Gastrocnemius medialis (tissue), 4 donors: ENCODE measurements around the gene ZCWPW1. TPM values are rescaled to one million over a fixed set of nuclear protein-coding genes. Genes with fewer than 3 reads are reported as not detected.
A peak's percentile ranks its signal among the peaks of the same experiment; 100 is the strongest.

Experiments used
- ATAC-seq, 2 donors: fragments of 150-250 bp; one replicate each; pipeline ENCODE4 v1.9.1; 2016
- DNase-seq, 2 donors: peaks; one replicate each; pipeline ENCODE4 v3.0.0-alpha.2; 2019
- H3K27ac ChIP-seq, 4 donors: fragments of 200-600 bp; sonication (generic); 1 replicate in 1 of 4; 2 replicates in 3 of 4; pipeline ENCODE4 v1.5.1; 2016 to 2018; ENCODE audit warnings: mild to moderate bottlenecking in 2 of 4, moderate library complexity in 1 of 4
- H3K27me3 ChIP-seq, 3 donors: fragments of 200-600 bp; sonication (generic) in 2 of 3; 1 replicate in 1 of 3; 2 replicates in 2 of 3; pipeline versions ENCODE4 v1.5.1 to v1.6.0; 2016 to 2019; ENCODE audit warnings: mild to moderate bottlenecking in 1 of 3, moderate library complexity in 1 of 3
- H3K36me3 ChIP-seq, 2 donors: fragments of 200-600 bp; sonication (generic) in 1 of 2; one replicate each; pipeline ENCODE4 v1.5.1; 2017 to 2018
- H3K4me1 ChIP-seq, 2 donors: fragments of 200-600 bp; sonication (generic) in 1 of 2; one replicate each; pipeline ENCODE4 v1.5.1; 2016 to 2017; ENCODE audit warnings: mild to moderate bottlenecking in 2 of 2
- H3K4me3 ChIP-seq, 4 donors: fragments of 200-600 bp; sonication (generic) in 3 of 4; 1 replicate in 1 of 4; 2 replicates in 3 of 4; pipeline ENCODE4 v1.5.1; 2016 to 2019; ENCODE audit warnings: mild to moderate bottlenecking in 2 of 4
- H3K9me3 ChIP-seq, 3 donors: fragments of 200-600 bp; sonication (generic) in 2 of 3; 1 replicate in 1 of 3; 2 replicates in 2 of 3; pipeline ENCODE4 v1.5.1; 2016 to 2019
- POLR2A ChIP-seq, 2 donors: fragments of 450-650 bp; IDR thresholded peaks; one replicate each; pipeline ENCODE4 v1.6.1; 2017; ENCODE audit warnings: antibody characterized with exemption in 2 of 2, mild to moderate bottlenecking in 2 of 2, moderate library complexity in 2 of 2
- in situ Hi-C, 4 donors: fragments of 200-750 bp; cut with MboI; loops; one replicate each; pipeline versions ENCODE4 v1.15.0 to v1.8.0; 2017; ENCODE audit warnings: low sequenced_read_pairs in 4 of 4
- intact Hi-C: fragments of 100-400 bp; cut with DNase I; formaldehyde crosslinking; loops from one replicate; pipeline ENCODE4 v1.15.1; 2023; ENCODE audit warnings: low total_unique reads
- total RNA-seq, 4 donors: library from RNA; depleted of rRNA; stranded (reverse); fragments of >200 nt; gene quantifications; one replicate each; pipeline versions ENCODE4 v1.1.0 to v1.2.3, GENCODE V29; 2016
- TF ChIP-seq, protein P1 (sequence below), 5 experiments: fragments of 450-650 bp in 3 of 5; fragments of 200-600 bp in 2 of 5; sonication (generic) in 2 of 5; IDR thresholded peaks in 4 of 5; conservative IDR thresholded peaks in 1 of 5; 1 replicate in 4 of 5; 2 replicates in 1 of 5; pipeline ENCODE4 v1.5.1; 2016 to 2019; ENCODE audit warnings: antibody characterized with exemption in 5 of 5, mild to moderate bottlenecking in 3 of 5, moderate library complexity in 3 of 5

Gene ZCWPW1
- total RNA-seq, 4 donors from 2014 or later: 1.6 to 8.5 (median 2.7) TPM

DNA sequence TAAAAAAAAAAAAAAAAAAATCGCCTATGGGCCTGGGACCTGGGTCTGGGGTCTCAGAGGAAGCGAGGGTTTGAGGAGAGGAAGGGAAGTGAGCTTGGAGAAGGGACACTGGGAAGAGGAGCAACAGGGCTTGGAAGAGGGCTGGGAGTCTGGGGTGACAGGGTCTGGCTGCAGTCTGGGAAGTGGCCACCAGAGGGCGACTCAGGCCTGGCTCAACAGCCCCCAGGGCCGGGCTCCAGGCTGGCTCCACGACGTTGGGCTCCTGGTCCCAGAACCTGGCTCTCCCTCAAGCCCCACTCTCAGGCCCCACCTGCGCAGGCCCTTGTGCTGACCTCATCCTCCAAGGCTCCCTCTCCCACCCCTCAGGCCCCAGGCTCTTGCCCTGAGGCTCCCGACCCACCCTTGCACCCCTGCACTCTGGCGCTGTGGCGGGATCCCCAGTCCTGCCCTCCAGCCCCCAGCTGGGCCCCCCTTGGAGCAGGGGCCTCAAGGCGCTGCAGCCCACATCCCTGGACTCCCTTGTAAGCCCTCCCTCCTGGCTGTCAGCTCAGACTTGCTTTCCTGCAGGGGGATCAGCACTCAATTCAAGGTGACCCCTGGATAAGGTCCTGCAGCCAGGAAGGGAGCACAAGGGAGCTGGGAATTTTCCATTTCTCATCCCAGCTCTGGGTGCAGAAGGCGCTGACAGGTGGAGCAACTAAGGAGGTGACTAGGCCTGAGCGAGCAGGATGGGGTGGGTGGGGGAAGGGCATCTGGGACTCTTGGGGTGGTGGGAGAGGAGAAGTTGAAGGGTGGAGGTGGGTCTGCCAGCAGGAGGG lies 40.9 kb upstream of the ZCWPW1 start:
- H3K4me3 ChIP-seq: no peak overlapping the region
- peaks cover 0 to 13% of the 10 kb centered on the region in 2 donors for H3K36me3 ChIP-seq
- DNase-seq: peak; percentile 67 to 80
- intact Hi-C loops: loop anchor here (1.0 to 10.0 kb wide), 5 partner anchors 14 to 258 kb away; partner anchors contain the start of genes GNB2, NYAP1 and POP7
- TF ChIP-seq POLR2A (IDR thresholded peaks at IDR 0.05): no peak
- TF ChIP-seq, protein P1, sequence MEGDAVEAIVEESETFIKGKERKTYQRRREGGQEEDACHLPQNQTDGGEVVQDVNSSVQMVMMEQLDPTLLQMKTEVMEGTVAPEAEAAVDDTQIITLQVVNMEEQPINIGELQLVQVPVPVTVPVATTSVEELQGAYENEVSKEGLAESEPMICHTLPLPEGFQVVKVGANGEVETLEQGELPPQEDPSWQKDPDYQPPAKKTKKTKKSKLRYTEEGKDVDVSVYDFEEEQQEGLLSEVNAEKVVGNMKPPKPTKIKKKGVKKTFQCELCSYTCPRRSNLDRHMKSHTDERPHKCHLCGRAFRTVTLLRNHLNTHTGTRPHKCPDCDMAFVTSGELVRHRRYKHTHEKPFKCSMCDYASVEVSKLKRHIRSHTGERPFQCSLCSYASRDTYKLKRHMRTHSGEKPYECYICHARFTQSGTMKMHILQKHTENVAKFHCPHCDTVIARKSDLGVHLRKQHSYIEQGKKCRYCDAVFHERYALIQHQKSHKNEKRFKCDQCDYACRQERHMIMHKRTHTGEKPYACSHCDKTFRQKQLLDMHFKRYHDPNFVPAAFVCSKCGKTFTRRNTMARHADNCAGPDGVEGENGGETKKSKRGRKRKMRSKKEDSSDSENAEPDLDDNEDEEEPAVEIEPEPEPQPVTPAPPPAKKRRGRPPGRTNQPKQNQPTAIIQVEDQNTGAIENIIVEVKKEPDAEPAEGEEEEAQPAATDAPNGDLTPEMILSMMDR (IDR thresholded peaks at IDR 0.05 in 4 of 5, conservative IDR thresholded peaks at IDR 0.05 in 1 of 5): peak; percentile 90 to 98 (median 95)
- in situ Hi-C loops: loop anchor here (5.0 to 25.0 kb wide), 6 partner anchors 85 to 393 kb away; partner anchors contain the start of genes GIGYF1 (in 2 of the 4), SLC12A9 (in 2 of the 4), TRIP6 (in 2 of the 4) and EPO (in 1 of the 4)
- H3K9me3 ChIP-seq: no peaks in the 10 kb centered on the region
- H3K27me3 ChIP-seq: no peaks in the 10 kb centered on the region
- H3K4me1 ChIP-seq: peaks cover 7 to 18% of the 10 kb centered on the region in 2 donors
- peak overlapping the region in 1 of 4 donors; percentile 52 for H3K27ac ChIP-seq
- peak; percentile 76 to 80 for ATAC-seq

DNA sequence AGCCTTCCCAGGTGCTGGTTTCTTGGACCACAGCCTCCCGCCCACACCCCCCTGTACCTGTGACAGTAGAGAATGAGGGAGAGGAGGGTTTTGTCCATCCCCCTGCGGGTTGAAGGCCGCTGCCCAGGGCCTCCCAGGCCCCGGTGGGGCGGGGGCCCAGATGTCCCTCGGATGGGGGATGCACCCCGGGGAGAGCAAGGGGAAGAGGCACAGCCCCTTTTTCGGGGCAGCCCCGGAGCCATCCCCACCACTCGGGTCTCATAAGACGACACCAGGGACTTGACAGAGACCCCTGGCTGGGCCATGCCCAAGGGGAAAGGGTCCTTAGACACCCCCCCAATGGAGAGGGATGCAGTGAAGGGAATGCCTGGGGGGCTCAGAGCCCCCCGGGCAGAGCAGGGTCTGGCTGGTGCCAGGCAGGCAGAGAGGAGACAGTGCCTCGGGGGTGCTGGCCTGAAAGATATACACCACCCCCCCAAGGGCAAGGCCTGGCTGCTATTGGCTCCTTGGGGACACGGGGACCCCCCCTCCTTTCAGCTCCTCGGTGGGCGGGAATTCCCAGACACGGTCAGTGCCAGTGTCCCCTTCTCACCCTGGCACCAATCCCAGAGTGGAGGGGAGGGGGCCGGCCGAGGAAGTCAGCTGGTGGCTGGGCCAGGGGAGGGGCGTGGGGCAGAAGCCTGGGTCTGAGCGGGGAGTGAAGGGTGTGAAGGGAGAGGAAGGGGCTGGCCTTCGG lies 39.3 kb upstream of the ZCWPW1 start:
- no peak overlapping the region for H3K27ac ChIP-seq
- in situ Hi-C loops: loop anchor here in 3 of 4 donors (25.0 kb wide), 3 partner anchors 94 to 394 kb away; partner anchors contain the start of genes SLC12A9 (in 2 of the 3), TRIP6 (in 2 of the 3), EPO (in 1 of the 3) and POP7 (in 1 of the 3)
- H3K4me3 ChIP-seq: no peak overlapping the region
- intact Hi-C loops: loop anchor here (5.0 kb wide), 1 partner anchor 259 kb away; no protein-coding TSS in a partner anchor
- DNase-seq: no peak
- peaks cover 4 to 13% of the 10 kb centered on the region in 2 donors for H3K4me1 ChIP-seq
- no peaks in the 10 kb centered on the region for H3K27me3 ChIP-seq
- no peaks in the 10 kb centered on the region for H3K9me3 ChIP-seq
- peaks cover 0 to 4% of the 10 kb centered on the region in 2 donors for H3K36me3 ChIP-seq
- no peak for ATAC-seq
- TF ChIP-seq POLR2A (IDR thresholded peaks at IDR 0.05): no peak
- TF ChIP-seq, protein P1 (IDR thresholded peaks at IDR 0.05 in 4 of 5, conservative IDR thresholded peaks at IDR 0.05 in 1 of 5): no peak

DNA sequence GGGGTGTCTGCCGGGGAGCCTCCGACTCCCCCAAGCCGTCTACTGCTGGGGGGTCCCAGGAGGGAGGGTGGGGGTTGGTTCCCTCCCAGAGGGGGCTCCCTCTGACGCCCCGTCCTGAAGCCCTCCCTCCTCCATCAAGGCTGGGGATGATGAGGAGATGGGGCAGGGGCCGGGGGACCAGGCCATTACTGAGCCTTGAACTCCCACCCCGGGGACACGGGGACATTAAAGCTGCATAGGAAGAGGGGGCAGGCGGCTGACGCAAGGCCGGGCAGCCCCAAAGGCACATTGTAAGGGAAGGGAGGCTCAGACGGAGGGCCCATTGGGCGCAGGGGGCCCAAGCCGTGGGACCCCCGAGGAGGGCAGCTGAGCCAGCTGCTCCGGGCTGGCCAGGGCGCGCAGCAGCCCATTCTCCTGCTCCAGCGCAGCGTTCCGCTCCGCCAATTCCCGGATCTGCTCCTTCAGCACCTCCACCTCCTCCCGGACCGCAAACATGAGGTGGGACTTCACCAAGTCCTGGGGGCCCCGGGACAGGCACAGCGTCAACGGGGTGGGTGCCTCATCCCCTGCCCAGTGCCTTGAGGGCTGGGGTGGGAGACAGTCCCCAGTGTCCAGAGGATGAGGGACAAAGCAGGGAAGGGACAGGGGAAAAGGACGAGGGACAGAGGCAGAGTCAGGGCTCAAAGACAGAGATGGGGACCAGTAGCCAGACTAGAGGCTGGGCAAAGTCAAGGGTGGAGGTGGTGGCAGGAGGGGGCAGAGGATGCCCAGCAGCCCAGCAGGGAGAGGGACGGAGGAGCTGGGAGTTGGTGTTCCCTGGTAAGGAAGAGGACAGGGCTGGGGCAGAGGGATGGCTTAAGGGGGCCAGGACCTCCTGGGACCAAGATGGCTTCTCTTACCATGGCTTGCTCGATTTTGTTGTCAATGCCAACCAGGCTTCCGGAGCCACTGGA lies 38.4 kb upstream of the ZCWPW1 start:
- in situ Hi-C loops (loop anchor here in 3 of 4 donors (25.0 kb wide), 3 partner anchors 95 to 395 kb away; partner anchors contain the start of genes SLC12A9 (in 2 of the 3), TRIP6 (in 2 of the 3), EPO (in 1 of the 3) and POP7 (in 1 of the 3)), intact Hi-C loops (loop anchor here (5.0 kb wide), 1 partner anchor 260 kb away; no protein-coding TSS in a partner anchor)
- no peak for DNase-seq
- H3K4me3 ChIP-seq: no peak overlapping the region
- no peak for TF ChIP-seq POLR2A (IDR thresholded peaks at IDR 0.05)
- TF ChIP-seq, protein P1 (IDR thresholded peaks at IDR 0.05 in 4 of 5, conservative IDR thresholded peaks at IDR 0.05 in 1 of 5): no peak
- no peak for ATAC-seq
- peaks cover 4 to 13% of the 10 kb centered on the region in 2 donors for H3K4me1 ChIP-seq
- H3K27me3 ChIP-seq: no peaks in the 10 kb centered on the region
- H3K9me3 ChIP-seq: no peaks in the 10 kb centered on the region
- H3K27ac ChIP-seq: peak overlapping the region in 1 of 4 donors; percentile 53
- H3K36me3 ChIP-seq: peaks cover 0 to 4% of the 10 kb centered on the region in 2 donors
